IPS-NIHi11 (cell line): ENCODE results near the gene MYL4.
"Not testable (repeated sequence)": the region's sequence is repeated elsewhere in the genome, so short reads cannot be mapped to it uniquely, and the experiment has no call there.

Experiments used
- DNase-seq: peaks from one replicate; pipeline ENCODE4 v3.0.0; 2012; ENCODE audit warnings: mixed read lengths, low spot score

Gene MYL4

GRCh38 chr17:47208744-47209488 is at the start of gene MYL4:
TSS of gene MYL4 (plus strand) at chr17:47209348. CDS start at chr17:47209423, 75 bp downstream.
- no peak for DNase-seq

- DNase-seq: no peak
Observed at GRCh38 chr17:47162013-47162622, 47.0 kb upstream of the MYL4 start.

GRCh38 chr17:47164263-47164662 is 44.9 kb upstream of the MYL4 start:
- DNase-seq: no peak

GRCh38 chr17:47165137-47165536 is 44.0 kb upstream of the MYL4 start:
- no peak for DNase-seq

GRCh38 chr17:47166854-47167253 is 42.3 kb upstream of the MYL4 start:
- DNase-seq: not testable (repeated sequence)

GRCh38 chr17:47168896-47169295 is 40.3 kb upstream of the MYL4 start:
- DNase-seq: not testable (repeated sequence)

- DNase-seq: no peak
Observed at GRCh38 chr17:47170710-47171109, 38.4 kb upstream of the MYL4 start.

GRCh38 chr17:47172696-47173565 is 36.2 kb upstream of the MYL4 start:
- DNase-seq: no peak

- not testable (repeated sequence) for DNase-seq
Observed at GRCh38 chr17:47174823-47175222, 34.3 kb upstream of the MYL4 start.

- DNase-seq: no peak
Observed at GRCh38 chr17:47176389-47176826, 32.7 kb upstream of the MYL4 start.

GRCh38 chr17:47177261-47177660 is 31.9 kb upstream of the MYL4 start:
- no peak for DNase-seq

- DNase-seq: no peak
Observed at GRCh38 chr17:47179141-47179540, 30.0 kb upstream of the MYL4 start.

GRCh38 chr17:47180337-47180736 is 28.8 kb upstream of the MYL4 start:
- no peak for DNase-seq

- not testable (repeated sequence) for DNase-seq
Observed at GRCh38 chr17:47180988-47181387, 28.2 kb upstream of the MYL4 start.

GRCh38 chr17:47184681-47185080 is 24.5 kb upstream of the MYL4 start:
- no peak for DNase-seq

- DNase-seq: peak; percentile 9
Observed at GRCh38 chr17:47188271-47188875, 20.8 kb upstream of the MYL4 start.

- DNase-seq: peak; percentile 98
Observed at GRCh38 chr17:47188876-47189731, 20.0 kb upstream of the MYL4 start, which contains the start of gene CDC27. TSS of gene CDC27 (minus strand) at chr17:47189295. CDS start at chr17:47189172, 123 bp downstream.

GRCh38 chr17:47189732-47190237 is 19.4 kb upstream of the MYL4 start:
- DNase-seq: no peak

GRCh38 chr17:47190243-47190642 is 18.9 kb upstream of the MYL4 start:
- no peak for DNase-seq

GRCh38 chr17:47190770-47191169 is 18.4 kb upstream of the MYL4 start:
- DNase-seq: no peak

- DNase-seq: no peak
Observed at GRCh38 chr17:47192554-47192953, 16.6 kb upstream of the MYL4 start.
